Medulla oblongata (tissue), 1 donor: ENCODE measurements around the gene CNKSR3.

Experiments
- DNase-seq: peaks from one replicate; pipeline ENCODE4 v3.0.0-alpha.2; 2015; ENCODE audit errors: extremely low spot score

Gene CNKSR3

GRCh38 chr6:154414021-154414813 is 96.3 kb downstream of the CNKSR3 start:
- no peak for DNase-seq

DNA sequence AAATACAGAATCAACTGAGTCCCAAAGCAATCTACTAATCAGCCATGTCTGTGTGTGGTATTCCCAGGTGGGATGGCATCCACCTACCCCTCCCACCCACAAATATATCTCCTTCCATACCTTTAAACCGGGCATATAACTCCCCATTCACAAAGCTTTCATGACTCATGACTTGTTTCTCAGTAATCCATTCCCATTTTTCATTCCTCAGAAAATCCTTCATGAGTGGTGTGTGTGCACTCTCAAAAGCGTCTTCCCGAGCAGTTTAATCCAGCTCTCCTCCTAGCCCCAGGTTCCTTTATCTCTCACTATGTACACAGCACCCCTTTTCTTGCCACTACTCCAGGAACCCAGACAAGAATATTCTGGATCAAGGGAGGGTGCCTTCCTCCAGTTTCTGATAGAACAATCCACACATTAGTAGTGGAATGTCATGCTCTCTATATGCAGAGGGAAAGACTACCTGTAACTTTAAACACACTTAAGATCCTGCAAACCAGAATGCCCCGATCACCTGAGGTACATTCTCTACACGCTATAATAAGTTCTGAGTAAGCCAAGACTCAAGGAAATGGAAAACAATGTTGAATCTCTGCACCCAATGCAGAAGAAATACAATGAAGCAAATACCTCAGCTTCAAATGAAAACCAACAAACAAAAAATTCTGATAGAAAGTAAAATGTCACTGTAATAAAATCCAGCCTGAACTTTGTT is 98.2 kb downstream of the CNKSR3 start:
- DNase-seq, result no peak

GRCh38 chr6:154411076-154411475 is 99.4 kb downstream of the CNKSR3 start:
- DNase-seq, result no peak

DNA sequence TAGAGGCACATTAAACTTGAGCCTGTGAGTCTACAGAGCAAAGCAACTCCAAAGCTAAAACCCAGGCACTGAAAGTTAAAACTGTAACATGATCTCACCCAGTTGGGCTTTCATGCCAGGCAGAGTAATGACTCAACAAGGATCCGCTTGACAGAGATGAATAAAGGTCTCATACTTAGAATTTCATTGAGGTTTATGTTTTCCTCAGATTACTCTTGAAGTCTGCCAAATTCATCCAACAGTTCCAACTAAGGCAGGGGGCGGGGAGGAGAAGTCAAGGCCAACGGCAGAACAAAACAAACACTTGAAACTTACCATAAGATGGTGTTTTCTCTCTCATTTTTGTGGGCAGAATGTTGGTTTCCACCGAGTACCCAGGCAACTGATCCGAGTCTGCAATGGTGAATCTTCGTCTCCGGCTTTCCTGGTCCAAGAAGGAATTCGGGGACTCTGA is 99.8 kb downstream of the CNKSR3 start:
- DNase-seq, result peak; percentile 73

GRCh38 chr6:154408891-154409500 is 101.5 kb downstream of the CNKSR3 start:
- DNase-seq, result peak; percentile 61

GRCh38 chr6:154407440-154407839 is 103.0 kb downstream of the CNKSR3 start:
- no peak for DNase-seq

GRCh38 chr6:154406869-154407268 is 103.6 kb downstream of the CNKSR3 start:
- DNase-seq, result no peak

- DNase-seq, result no peak
Observed at GRCh38 chr6:154406301-154406700, 104.2 kb downstream of the CNKSR3 start.

- DNase-seq, result no peak
Observed at GRCh38 chr6:154404791-154405400, 105.6 kb downstream of the CNKSR3 start.

GRCh38 chr6:154403788-154404187 is 106.7 kb downstream of the CNKSR3 start:
- DNase-seq, result peak; percentile 47

GRCh38 chr6:154402081-154402780 is 108.3 kb downstream of the CNKSR3 start:
- no peak for DNase-seq

GRCh38 chr6:154399097-154399496 is 111.4 kb downstream of the CNKSR3 start:
- peak; percentile 73 for DNase-seq

DNA sequence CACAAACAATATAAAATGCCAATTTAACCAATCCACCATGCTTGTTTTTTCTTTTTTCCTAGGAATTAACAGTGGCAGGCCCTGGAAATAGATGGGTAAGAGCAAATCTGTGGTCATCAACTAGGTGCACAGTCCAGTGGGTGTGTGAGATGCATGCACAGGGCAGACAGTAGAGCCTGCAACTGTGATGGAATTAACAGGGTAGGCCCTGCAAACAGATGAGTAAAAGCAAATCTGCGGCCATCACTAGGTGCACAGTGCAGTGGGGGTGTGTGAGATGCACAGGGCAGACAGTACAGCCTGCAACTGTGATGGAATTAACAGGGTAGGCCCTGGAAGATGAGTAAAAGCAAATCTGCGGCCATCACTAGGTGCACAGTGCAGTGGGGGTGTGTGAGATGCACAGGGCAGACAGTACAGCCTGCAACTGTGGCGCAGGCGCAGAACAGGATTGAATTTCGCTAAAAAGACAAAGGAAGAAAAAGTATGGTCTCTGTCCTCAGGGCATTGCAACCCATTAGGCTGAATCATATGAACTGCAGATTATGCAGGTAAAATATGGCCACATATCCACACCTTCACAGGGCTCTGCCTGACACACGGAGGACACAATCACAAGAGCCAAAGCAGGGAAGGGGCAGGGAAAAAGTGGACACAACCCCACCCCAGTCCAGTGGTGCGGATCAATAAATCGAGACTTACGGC is 112.8 kb downstream of the CNKSR3 start:
- DNase-seq, result no peak

GRCh38 chr6:154395878-154396277 is 114.6 kb downstream of the CNKSR3 start:
- no peak for DNase-seq

- DNase-seq, result peak; percentile 5
Observed at GRCh38 chr6:154395316-154395715, 115.2 kb downstream of the CNKSR3 start.

DNA sequence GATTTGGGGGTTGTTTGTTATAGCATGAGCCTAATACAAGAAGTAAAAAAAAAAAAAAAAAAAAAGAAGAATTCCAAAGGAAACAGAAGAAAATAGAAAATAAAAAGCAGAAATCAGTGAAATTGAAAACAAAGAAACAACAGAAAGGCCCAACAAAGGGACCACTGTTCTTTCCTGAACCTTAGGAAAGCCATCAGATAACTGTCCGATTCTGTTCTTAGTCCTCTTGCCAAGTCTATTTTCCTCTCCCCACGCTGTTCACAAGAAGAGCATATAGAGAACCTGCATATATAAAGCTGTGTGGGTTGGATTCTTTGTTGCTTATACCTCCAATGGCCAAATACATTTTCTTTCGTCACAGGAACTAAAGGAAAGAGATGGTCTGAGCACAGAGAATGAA is 115.9 kb downstream of the CNKSR3 start:
- peak; percentile 69 for DNase-seq

DNA sequence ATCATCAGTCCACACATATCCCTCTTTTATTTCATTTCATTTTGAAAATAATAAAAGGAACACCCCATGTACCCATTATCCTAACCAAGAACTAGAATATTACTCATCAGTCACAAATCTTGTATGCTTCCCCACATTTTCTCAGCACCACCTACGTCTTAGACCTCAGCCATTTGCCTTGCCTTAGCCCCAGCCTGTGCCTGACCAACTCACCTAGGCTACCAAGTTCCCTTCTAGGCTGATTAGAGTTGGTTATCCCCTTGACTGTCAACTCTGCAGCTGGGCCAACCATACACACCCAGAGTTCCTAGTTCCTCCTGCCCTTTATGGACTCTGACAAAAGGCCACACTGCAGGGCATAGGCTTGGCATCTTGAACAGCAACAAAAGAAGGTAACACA is 120.5 kb downstream of the CNKSR3 start:
- DNase-seq, result no peak

GRCh38 chr6:154388803-154389202 is 121.7 kb downstream of the CNKSR3 start:
- DNase-seq, result no peak

DNA sequence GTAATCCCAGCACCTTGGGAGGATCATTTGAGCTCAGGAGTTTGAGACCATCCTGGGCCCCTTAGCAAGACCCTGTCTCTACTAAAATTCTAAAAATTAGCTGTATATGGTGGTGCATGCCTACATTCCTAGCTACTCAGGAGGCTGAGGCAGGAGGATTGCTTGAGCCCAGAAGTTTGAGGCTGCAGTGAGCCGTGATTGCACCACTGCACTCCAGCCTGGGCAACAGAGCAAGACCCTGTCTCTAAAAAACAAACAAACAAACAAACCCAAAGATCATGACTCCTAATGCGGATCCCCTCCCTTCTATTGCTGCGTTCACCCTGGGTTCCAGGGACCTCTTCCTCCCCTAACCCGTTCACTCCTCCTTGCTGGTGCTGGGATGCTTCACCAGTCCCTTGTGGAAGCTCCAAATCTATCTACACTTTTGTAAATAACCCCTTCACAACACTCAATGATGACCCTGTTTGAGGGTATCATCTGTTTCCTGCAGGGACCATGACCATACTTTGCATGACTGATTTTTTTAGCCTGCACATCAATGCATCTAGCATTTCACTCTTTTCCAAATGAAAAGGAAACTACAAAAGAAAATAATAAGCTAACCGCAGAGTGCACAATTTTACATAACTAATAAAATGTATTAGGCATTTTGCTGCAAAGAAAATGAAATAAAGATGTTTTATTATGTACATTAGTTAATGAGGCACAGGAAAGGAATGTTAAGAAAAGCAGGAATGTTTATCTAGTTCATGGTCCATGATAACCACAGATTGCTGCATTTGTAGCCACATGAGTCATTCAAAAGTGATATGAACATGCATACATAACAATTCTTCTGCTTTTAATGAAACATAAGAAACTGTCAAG is 123.4 kb downstream of the CNKSR3 start:
- no peak for DNase-seq

DNA sequence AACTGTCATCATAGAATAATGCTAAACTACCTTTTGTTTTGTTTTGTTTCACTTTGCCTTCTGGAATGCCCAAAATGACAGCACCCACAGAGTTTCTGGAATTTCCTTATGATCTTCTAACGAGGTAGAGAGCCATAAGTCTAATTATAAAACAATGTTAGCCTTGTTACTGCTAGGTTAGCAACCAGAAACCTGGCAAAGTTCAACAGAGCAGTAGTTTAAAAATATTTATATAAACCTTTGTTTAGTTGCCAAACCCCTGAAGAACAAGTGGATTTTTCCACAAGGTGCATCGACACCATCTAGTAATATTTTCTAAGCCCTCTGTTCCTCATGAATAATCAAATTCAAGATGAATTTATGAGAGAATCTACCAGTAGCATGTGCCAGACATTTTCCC is 126.3 kb downstream of the CNKSR3 start:
- no peak for DNase-seq
